PC-9 (cell line): ENCODE measurements around the gene VPS37B.

Experiments used
- EZH2 ChIP-seq: fragments of 200-600 bp; sonication (generic); IDR thresholded peaks from 2 replicates; pipeline ENCODE4 v1.8.0; 2017; ENCODE audit warnings: antibody characterized with exemption, low read depth
- TF ChIP-seq, protein P1 (sequence below): fragments of 200-600 bp; sonication (generic); conservative IDR thresholded peaks from 2 replicates; pipeline ENCODE4 v1.6.1; 2017; ENCODE audit warnings: mixed run types, antibody characterized with exemption, mild to moderate bottlenecking, moderate library complexity

GRCh38 chr12:122839907-122840554 lies 55.9 kb downstream of the VPS37B start:
- TF ChIP-seq, protein P1, sequence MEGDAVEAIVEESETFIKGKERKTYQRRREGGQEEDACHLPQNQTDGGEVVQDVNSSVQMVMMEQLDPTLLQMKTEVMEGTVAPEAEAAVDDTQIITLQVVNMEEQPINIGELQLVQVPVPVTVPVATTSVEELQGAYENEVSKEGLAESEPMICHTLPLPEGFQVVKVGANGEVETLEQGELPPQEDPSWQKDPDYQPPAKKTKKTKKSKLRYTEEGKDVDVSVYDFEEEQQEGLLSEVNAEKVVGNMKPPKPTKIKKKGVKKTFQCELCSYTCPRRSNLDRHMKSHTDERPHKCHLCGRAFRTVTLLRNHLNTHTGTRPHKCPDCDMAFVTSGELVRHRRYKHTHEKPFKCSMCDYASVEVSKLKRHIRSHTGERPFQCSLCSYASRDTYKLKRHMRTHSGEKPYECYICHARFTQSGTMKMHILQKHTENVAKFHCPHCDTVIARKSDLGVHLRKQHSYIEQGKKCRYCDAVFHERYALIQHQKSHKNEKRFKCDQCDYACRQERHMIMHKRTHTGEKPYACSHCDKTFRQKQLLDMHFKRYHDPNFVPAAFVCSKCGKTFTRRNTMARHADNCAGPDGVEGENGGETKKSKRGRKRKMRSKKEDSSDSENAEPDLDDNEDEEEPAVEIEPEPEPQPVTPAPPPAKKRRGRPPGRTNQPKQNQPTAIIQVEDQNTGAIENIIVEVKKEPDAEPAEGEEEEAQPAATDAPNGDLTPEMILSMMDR, result no peak
- TF ChIP-seq EZH2, result no peak
